HG03460 (cell line): ENCODE results near the gene POU6F1.

Experiments used
- ATAC-seq: cut with Tn5 transposase; IDR thresholded peaks from one replicate; pipeline ENCODE4 v1.9.1; 2021; ENCODE audit not compliant: unreplicated experiment

Gene POU6F1

GRCh38 chr12:51171884-51172514 is 45.9 kb downstream of the POU6F1 start:
- ATAC-seq, result peak; percentile 9

DNA sequence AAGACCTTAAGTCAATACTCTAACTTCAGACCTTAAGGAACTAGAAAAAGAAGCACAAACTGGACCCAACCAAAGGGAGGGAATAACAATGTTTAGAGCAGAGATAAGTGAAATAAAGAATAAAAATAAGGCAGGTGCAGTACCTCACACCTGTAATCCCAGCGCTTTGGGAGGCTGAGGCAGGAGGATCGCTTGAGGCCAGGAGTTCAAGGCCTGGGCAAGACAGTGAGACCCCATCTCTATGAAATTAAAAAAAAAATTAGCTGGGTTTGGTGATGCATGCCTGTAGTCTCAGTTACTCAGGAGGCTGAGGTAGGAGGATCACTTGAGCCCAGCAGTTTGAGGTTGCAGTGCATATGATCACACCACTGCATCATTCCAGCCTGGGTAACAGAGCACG is 54.1 kb downstream of the POU6F1 start:
- no peak for ATAC-seq

GRCh38 chr12:51162217-51162616 is 55.6 kb downstream of the POU6F1 start:
- ATAC-seq, result no peak

DNA sequence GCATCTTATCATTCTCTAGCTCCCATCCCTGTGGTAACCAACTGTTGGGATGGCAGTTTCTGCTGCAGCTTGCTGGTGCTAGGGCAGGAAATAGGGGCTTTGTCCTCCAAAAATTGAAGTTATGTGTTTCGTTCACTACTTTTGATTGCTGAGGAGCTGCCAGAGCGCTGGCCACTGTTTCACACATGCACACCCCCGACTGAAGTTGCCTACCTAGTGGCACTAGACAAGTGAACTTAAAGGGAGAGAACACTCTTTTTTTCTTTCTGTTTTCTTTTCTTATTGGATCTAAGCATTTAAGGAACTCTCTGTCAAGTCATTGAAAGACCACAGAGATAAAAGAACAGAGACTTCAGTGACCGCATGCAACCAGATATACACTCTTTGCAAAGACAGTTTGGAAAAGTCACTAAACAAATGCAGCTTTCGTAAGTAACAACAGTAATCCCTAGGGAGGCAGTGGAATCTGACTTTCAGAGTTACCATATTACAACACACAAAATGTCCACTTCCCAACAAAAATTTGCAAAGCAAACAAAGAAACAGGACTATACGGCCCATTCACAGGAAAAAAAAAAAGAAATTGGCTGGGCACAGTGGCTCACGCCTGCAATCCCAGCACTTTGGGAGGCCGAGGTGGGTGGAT is 56.9 kb downstream of the POU6F1 start:
- ATAC-seq, result no peak

- no peak for ATAC-seq
Measured at GRCh38 chr12:51156245-51156765, 61.6 kb downstream of the POU6F1 start.

- no peak for ATAC-seq
Measured at GRCh38 chr12:51152953-51153352, 64.9 kb downstream of the POU6F1 start.

GRCh38 chr12:51150777-51151176 is 67.1 kb downstream of the POU6F1 start:
- ATAC-seq, result no peak

DNA sequence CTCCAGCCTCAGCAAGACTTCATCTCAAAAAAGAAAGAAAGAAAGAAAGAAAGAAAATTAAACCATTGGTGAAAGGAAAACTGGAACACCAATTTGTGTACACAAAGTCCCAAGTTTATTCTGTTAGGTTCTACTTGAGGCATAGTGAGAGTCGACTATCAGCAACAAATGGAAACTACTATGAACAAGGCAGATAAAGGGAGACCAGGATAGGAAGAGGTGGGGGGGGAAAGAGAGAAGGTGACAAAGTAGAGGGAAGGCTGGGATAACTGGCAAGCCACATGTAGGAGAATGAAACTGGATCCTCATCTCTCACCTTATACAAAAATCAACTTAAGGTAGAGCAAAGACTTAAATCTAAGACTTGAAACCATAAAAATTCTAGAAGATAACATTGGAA is 70.6 kb downstream of the POU6F1 start:
- ATAC-seq, result no peak

DNA sequence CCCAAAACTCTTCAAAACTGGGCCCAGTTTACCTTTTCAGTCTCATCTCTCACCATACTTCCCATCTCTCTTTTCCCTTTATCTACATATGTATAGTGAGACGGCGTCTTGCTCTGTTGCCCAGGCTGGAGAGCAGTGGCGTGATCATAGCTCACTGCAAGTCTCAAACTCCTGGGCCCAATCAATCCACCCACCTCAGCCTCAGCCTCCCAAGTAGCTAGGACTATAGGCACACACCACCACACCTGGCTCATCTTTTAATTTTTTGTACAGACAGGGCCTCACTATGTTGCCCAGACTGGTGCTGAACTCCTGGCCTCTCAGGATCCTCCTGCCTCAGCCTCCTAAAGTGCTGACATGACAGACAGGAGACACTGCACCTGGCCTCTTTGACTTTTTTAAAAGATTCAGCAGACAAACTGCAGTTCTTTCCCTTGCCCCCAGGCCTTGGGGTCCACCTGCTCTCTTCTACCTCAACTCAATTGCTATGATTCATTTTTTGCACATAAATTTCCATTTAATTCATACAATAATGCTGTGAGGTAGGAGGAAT is 78.5 kb downstream of the POU6F1 start:
- ATAC-seq, result no peak
